Stimulated activated CD4-positive, alpha-beta T cell treated with anti-CD3 and anti-CD28 coated beads, Interleukin-12 subunit alpha, Interleukin-12 subunit beta, amount 100 ng/mL, for 48 hours (primary cell): ENCODE measurements around the gene SV2C.

ENCODE experiments used
- DNase-seq, 3 donors: peaks; one replicate each; pipeline ENCODE4 v3.0.0-alpha.2; 2020; ENCODE audit warnings: low read depth in 2 of 3, low spot score in 1 of 3

SV2C gene

GRCh38 chr5:76163111-76163628 is 80.0 kb downstream of the SV2C start:
- no peak for DNase-seq

DNA sequence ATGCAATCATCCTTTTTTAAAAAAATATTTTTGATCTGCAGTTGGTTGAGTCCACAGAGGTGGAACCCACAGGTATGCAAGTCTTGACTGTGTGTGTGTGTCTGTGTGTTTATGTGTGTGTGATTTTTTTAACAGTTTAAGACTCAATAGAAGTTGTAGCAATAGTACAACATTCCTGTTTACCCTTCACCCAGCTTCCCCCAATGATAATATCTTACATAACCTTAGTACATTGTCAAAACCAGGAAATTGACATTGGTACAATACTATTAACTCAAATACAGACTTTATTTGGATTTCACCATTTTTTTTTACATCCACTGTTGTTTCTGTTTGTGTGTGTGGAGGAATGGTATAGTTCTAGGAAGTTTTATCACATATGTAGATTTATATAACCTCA is 81.8 kb downstream of the SV2C start:
- no peak for DNase-seq

DNA sequence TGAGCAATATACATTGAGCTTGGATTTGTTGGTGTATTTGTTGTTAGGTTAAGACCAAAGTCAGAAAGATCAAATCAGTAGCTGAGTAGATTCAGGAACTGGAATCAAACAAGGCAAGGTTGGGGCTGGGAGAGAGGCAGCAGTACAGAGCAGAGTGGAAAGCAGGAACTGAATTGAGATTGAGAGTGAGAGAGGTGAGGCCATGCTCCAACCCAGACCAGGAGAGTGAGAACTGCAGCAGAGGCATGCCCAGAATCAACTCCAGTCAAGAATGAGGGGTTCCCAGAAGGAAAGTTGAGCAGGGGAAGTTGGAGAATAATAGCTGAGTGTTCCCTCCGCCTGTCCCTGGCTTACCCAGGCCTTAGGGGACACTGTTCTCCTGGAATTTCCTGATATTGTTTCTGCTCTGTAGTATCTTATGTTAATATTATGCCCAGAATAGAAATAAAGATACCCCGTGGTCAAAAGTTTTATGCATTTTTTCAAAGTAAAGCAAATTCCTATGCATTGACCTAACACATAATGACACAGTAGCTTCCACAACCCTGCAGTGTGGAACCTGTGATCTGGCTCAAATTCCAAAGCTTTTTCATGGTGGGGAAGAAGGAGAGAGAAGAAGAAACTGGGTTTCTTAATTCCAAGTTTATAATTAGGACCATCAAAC is 82.7 kb downstream of the SV2C start:
- no peak for DNase-seq

- DNase-seq, result no peak
These were observed 83.8 kb downstream of the SV2C start for GRCh38 chr5:76166886-76167576.

DNA sequence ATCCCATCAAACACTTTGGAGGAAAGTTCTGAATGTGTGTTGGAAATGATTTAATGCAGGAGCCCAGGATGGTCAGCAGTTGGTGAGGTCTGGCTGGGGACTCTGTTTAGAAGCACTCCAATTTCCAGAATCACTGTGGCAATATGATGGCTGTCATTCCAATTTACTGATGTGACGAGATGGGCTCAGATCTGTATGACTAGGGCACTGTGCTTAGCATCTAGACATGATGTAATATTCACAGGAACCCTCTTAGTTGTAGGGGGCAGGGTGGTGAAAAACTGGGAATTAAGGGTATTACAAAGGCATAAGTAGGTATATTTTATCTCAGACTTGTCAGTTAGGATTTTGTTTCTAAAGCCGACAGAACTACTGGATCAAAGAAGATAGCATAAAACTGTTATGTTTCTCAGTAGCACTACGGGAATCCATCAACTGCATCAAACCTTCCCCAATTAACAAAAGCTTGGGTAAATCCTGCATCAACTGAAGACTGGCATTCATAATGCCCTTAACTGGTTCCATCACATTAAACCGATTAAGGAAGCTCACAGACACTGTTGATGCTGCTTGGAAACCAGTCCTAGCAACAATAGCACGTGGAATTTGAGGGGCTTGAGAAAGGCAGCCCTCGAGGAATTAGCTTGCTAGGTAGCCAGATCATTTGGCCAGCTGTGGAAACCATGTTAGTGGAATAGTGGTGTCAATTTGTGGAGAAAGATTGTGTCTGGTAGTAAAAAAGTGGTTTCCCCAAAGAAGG is 86.1 kb downstream of the SV2C start:
- no peak for DNase-seq

DNA sequence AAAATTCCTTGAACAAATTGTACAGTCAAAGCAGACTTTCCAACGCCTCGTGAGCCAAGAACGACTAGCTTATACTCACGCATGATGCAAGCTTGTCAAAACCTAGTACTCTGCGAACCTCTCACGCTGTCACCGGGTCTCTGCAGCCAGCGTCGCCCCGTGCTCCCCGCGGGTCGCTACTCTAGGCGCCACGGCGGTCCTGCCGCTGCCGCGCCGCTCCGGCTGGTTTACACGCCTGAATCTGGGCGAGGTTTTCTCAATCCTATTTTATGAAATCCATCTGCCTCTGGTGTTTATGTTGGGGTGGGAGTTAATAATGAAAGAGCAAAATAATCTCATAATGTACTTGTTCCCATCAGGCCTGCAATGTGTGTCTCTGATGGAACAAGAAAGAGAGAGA is 90.9 kb downstream of the SV2C start:
- DNase-seq, result no peak

DNA sequence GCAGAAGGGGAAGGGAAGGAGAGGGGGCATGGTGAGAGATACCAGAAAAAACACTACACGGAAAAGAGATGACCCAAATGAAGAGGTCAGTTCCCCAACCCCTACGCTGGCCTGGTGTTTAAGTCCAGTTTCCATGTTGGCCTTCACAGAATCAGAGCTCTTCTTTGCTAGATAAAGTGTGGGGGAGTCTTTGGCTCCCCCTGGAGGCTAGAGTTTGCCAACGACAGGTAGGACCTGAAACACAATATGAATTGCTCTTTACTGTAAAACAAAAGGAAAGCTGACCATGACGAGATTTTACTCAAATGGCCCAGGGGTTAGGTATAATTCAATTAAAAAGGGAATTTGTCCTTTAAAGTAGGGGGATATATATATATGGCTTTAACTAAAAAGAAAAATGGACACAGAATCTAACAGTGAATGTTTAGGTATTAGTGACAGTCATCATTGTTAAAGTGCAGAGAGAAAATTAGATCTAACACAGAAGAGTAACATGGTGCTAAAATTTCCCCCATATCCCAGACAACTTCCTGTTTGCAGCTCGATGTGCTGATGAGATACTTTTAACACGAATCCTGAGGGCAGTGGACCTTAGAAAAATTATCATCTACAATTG is 92.0 kb downstream of the SV2C start:
- peak; percentile 17 to 45 (median 34) for DNase-seq

- DNase-seq, result no peak
These were observed 92.7 kb downstream of the SV2C start for GRCh38 chr5:76175821-76176403.

- DNase-seq, result no peak
These were observed 94.8 kb downstream of the SV2C start for GRCh38 chr5:76177978-76178377.

DNA sequence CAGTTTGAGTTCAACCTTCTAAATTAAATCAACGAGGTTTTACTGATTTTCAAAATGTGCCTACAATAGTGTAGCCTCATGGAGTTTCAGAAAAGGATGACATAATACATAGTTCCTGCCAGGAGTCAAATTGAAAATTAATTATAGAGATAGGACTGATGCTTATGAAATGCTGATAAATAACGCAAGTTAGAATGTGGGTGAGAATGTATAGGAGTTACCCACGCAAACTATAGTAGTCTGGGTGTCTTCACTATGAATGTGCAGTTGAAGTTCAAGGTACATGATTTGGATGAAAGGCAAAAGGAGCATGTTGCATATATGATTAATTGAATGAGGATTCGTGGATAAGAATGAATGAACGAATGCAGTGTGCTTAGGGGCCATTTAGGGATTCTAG is 95.7 kb downstream of the SV2C start:
- DNase-seq, result no peak

- DNase-seq, result peak in 1 of 3 donors; percentile 9
These were observed 97.9 kb downstream of the SV2C start for GRCh38 chr5:76180814-76181805.

DNA sequence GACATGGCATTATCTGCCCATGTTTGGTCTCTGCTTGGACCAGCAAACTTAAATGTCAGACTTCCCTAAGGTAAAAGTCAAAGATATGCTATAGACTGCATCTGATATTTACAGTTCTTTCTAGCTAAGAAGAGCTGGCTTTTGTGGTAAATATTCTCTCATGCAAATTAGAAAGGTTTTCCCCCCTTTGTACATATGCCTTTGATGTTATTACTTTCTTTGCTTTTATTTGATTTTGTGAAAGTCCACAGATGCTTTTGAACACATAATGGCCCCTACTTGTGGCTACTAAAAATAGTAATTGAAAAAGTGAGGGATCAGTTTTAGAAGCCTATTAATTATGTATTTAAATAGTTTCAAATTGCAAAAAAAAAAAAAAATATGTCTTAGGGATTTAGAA is 104.2 kb downstream of the SV2C start:
- DNase-seq, result no peak

DNA sequence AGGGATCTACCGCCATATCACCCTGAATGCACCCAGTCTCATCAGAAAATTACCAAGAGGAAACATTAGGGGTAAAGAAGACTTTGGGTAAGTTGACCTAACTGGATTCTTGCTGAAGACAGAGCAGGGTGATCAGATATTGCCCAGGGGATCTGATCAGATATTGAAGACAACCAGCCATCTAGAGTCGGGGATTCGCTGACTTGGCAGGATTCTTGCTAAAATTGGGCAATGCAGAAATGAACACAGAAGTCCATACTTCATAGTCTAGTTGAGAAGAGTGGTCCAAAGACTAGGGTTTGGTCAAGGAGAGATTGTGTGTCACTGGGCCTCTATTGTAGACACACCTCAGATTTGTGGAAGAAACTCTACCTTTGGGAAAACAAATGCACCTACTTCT is 107.2 kb downstream of the SV2C start:
- no peak for DNase-seq

GRCh38 chr5:76192837-76193236 is 109.7 kb downstream of the SV2C start:
- DNase-seq, result no peak

DNA sequence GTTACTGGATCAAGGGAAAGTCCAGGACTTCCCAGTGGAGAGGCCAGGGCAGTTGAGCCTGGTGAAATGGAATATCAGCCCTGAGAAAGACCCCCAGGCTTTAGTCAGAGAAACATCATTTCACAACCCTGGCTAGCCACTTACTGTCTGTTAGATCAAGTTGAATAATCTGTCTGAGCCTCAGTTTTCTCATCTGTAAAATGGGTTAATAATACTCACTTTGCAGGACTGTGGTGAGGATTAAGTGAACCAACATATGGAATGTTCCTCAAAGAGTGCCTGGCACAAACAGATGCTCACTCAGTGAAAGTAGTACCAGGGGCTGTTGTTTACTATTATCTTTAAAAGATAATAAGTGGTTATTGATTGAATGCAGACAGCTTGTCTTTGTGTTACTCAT is 110.5 kb downstream of the SV2C start:
- no peak for DNase-seq

DNA sequence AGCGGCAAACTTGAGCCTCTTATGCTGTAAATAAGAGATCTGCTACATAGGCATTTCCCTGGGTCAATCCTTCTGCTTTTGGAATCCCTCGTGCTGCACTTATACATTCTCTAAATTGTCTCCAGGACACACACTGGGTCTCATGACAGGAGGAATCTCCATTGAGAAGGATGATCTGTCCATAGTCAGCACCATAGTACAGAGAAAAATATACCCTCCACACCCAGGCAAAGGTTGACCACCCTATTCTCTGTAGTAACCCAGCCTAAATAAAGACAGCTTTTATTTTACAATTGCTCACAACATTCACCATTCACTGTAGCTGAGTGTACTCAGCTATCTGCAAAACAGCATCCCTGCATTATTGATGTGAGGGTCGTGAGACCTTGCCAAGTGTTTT is 111.2 kb downstream of the SV2C start:
- no peak for DNase-seq

DNA sequence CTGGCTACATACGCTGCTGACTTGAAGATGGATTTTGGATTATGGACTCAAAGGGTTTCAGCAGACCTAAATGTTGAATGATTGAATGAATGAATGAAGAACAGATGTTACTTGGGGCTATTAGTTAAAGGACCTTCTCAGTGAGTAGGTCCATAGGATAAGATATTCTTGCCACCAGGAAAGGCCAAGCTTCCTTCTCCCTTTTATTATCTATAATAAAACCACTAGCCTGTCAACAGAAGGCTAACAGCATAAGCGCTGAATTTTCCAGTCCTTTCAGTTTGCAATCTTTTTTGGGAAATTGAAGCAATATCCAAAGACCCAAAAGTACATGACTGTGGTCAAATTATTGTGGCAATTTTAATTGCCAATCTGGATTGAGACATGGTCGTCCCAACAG is 113.3 kb downstream of the SV2C start:
- DNase-seq, result no peak

DNA sequence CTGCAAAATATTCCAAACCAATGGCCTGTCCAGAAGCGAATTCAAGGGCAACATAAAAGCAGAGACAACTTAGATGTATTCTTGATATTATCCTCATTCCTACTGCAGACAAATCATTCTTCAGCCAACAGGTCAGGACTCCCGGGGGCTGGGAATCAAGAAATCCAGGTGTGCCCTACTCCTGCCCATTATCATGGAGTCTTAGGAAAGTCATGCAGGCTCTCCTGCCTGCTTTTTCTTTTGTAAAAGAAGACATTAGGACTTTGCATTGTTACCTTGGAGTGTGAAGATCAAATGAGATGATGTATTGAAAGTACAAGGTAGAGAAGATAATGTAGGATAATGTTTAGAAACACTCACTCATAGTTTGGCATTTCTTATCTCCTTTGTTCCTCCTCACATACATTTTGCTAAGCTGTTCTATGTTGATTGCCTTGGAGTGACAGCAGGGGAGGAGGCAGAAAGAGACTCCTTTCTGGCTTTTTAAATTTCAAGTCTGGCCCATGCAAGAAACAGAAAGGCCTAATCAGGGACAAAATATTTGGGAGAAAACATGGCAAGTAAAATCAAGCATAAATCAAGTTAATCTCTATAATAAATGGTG is 113.8 kb downstream of the SV2C start:
- no peak for DNase-seq

DNA sequence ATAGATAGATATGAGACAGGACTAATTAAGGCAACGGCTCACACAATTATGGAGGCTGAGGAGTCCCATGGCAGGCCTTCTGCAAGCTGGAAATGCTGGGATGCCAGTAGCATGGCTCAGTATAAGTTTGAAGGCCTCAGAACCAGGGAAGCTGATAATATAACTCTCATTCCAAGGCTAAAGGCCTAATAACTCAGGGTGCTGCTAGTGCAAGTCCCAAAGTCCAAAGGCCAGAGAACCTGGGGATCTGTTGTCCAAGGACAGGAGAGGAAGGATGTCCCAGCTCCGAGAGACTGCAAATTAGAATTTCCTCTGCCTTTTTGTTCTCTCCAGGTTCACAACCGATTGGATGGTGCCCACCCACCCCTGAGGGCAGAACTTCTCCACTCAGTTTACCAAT is 114.5 kb downstream of the SV2C start:
- no peak for DNase-seq
